HG03045 (cell line): ENCODE results near the gene PHETA2.

ENCODE experiments used
- ATAC-seq: cut with Tn5 transposase; IDR thresholded peaks from one replicate; pipeline ENCODE4 v1.9.1; 2021; ENCODE audit warnings: mild to moderate bottlenecking, moderate library complexity; ENCODE audit not compliant: unreplicated experiment

Gene PHETA2, protein sequence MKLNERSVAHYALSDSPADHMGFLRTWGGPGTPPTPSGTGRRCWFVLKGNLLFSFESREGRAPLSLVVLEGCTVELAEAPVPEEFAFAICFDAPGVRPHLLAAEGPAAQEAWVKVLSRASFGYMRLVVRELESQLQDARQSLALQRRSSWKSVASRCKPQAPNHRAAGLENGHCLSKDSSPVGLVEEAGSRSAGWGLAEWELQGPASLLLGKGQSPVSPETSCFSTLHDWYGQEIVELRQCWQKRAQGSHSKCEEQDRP

DNA sequence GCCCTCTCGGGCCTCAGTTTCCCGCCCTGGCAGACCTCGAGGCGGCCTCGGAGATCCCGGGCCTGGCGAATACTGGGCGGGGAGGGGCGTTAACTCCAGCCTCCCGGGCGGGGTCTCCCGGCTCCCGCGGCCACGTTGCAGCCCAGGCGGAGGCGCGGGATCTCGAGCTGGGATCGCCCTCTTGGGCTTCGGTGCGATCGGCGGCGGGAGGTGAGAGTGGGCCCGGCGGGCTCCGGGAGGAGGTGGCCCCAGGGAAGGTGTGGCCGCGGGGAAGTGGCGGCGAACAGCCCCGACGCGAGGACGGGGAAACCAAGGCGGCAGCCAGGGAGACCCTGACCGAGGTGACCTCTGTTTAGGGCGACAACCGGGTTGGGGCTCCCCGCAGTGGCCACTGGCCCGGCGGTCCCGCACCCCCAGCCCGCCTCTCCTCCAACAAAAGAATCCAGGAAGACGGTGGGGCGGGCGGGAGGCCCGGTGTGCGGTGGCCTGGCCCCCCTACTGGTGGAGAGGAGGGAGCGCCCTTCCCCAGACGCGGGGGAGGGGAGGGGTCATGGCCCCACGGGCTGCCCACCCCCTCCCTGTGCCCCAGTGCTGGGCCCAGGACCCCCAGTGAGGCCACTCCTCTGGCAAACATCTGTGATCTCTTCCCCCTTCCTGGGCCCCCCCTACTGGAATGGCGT lies at the start of gene PHETA2:
TSS of gene PHETA2 (plus strand) at position 117 of the 680 bp plus-strand sequence. CDS start 3,046 bp downstream, outside the sequence.
- no peak for ATAC-seq

DNA sequence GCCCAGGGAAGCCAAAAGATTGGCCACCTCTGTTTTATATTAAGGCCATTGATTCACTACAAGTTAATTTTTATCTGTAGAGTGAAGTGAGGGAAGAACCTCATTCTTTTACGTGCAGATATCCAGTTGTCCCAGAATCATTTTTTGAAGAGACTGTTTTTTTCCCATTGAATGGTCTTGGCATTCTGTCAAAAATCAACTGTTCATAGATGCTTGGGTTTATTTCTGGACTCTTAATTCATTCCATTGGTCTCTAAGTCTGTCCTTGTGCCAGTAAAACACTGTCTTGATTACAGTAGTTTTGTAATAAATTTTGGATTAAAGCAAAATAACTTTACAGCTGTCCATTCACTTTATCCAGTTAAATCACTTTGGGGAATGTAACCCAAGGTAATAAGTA lies 48.6 kb upstream of the PHETA2 start:
- ATAC-seq = no peak

DNA sequence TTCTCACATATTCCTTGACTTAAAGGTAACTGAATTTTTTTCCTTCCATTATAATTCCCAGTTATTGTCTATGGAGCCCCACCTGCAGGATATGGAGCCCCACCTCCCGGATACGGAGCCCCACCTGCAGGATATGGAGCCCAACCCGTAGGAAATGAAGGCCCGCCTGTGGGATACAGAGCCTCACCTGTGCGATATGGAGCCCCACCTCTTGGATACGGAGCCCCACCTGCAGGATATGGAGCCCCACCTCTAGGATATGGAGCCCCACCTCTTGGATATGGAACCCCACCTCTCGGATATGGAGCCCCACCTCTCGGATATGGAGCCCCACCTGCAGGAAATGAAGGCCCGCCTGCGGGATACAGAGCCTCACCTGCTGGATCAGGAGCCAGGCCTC lies 47.3 kb upstream of the PHETA2 start:
- ATAC-seq = no peak

DNA sequence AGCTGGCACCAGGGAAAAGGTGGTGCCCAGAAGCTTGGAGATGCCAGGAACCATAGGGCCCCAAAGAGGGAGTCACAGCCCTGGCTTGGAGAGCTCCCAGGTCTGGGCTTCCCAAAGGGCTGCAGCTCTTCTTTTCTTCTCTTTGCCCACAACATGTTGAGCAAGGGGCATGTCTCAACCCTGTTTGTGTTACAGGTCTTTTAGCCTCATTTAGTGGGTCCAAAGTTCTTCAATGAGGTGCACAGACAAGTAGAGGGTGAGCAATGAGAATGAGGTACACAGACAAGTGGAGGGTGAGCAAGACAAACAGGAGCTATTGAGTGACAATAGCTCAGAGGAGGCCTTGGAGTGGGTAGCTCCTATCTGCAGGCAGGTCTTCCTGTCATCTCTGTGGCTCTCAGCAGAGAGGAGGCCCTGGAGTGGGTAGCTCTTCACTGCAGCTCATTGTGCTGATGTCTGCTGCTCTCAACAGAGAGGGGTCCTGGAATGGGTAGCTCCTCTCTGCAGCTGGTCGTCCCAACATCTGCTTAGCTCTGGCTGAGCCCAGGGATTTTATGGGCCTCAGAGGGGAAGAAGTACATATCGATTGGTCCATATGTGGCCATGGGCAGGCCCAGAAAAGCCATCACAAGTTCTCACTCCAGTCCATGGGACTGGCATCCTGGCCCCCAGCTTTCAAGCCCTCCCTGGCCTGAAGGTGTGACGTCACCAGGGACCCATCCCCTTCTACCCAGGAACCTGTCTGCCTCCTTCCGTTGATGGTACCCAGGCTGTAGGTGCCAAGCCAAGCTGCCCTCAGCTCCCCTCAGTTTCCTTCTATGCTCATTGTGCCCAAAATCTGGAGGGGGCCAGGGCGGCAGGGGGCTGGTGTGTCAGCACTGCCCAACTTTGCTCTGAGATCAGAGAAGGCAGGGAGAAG lies 40.5 kb upstream of the PHETA2 start:
- ATAC-seq = no peak

DNA sequence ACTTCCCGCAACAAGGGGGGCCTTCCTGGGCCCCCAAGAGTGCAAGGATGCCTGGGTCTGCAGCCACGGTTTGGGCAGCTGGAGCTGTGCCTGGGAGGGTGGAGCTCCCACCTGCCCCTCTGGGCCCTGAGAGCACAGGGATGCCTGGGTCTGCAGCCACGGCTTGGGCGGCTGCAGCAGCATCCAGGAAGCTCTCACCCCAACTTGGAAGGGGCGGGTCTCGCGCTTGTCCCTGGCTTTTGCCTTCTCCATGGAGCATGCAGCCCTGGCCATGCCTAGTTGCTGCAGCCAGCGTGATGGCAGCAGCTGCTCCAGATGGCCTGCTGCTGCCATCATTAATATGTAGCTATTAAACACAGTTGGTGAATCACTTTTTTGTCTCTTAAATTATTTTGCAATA lies 38.8 kb upstream of the PHETA2 start:
- no peak for ATAC-seq

DNA sequence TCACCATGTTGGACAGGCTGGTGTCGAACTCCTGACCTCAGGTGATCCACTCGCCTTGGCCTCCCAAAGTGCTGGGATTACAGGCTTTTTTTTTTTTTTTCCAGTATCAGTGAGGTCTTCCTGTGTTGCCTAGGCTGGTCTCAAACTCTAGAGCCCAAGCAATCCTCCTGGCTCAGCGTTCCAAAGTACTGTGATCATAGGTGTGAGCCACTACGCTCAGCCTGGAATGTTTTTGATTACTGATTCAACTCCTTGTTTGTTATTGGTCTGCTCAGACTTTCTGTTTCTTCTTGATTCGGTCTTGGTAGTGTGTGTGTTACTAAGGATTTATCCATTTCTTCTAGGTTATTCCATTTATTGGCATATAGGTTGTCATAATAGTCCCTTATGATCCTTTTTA lies 34.8 kb upstream of the PHETA2 start:
- no peak for ATAC-seq

DNA sequence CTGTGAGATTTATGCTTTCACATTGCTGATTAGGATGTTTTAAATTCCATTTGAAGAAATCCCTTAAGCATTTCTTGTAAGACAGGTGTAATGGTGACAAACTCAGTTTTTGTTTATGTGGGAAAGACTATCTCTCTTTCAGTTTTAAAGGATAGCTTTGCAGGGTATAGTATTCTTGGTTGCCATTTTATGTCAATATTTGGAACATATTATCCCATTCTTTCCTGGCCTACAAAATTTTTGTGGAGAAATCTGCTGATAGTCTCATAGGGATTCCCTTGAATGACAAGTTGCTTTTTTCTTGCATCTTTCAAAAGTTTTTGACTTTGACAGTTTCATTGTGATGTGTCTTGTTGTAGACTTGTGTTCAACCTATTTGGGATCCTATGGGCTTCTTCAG lies 32.3 kb upstream of the PHETA2 start:
- ATAC-seq = no peak

DNA sequence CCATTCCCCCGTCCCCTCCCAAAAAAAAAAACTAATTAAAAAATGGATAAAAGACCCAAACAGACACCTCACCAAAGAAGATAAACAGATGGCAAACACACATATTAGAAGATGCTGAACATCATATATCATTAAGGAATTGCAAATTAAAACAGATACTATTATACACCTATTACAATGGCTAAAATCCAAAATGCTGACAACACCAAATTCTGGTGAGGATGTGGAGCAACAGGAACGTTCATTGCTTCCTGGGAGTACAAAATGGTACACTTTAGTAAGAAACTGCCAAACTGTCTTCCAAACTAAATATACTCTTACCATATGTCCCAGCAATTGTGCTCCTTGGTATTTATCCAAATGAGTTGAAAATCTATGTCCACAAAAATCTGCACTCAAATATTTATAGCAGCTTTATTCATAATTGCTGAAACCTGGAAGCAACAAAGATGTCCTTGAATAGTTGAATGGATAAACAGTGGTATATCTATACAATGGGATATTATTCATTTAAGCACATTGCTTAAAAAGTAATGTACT lies 23.3 kb upstream of the PHETA2 start:
- no peak for ATAC-seq

DNA sequence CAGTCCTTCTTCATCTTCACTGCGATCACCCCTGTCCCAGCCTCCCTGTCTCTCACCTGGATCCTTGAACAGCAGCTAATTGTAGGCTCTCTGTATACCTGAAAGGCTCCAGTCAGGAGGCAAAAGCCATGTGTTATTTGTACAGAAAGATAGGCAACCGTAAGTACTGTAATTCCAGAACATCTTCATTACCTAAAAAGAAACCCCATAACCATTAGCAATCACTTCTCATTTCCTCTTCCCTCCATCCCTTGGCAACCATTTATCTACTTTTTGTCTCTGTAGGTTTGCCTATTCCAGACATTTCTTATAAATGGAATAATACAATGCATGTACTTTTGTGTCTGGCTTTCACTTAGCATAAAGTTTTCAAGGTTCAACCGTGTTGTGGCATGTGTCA lies 21.3 kb upstream of the PHETA2 start:
- no peak for ATAC-seq

DNA sequence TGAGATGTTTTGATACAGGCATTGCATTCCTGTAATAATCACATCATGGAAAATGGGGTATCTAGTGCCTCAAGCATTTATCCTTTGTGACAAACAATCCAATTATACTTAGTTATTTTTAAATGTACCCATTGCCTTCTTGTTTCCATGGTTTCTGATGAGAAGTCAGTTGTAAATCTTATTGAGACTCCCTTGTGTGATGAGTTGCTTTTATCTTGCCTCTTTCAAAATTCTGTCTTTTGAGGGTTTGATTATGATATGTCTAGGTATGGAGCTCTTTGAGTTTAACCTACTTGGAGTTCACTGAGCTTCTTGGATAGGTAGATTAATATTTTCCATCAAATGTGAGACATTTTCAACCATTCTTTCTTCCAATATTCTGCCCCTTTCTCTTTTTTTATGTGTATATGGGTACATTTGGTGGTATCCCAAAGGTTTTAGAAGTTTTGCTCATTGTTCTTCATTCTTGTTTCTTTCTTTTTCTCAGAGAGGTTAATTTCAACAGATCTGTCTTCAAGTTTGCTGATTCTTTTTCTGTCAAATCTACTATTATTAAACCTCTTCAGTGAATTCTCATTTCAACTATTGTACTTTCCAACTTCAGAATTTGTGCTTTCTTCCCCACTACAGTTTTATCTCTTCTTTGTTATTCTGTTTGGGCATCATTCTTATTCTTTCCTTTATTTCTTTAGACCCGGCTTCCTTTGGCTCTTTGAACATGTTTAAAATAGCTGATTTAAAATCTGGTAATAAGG lies 17.1 kb upstream of the PHETA2 start:
- ATAC-seq = no peak

DNA sequence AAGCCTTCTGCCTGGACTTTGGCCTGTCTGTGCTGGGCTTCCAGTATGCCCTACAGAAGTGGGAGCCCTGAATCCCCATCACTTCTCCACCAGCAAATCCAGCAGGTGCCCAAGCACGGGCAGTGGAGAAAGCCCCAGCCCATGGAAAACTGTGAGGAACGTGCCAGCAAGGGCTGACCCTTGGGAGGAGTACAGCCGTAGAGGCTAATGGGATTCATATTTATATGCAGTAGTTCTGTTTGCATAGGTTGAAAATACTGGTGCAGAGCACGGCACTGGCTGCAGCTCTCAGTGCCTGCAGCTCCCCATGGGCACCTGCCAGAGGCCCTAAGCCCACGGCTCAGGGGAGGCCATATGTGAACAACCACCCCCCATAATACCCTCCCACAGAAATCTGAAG lies 13.6 kb upstream of the PHETA2 start:
- no peak for ATAC-seq

DNA sequence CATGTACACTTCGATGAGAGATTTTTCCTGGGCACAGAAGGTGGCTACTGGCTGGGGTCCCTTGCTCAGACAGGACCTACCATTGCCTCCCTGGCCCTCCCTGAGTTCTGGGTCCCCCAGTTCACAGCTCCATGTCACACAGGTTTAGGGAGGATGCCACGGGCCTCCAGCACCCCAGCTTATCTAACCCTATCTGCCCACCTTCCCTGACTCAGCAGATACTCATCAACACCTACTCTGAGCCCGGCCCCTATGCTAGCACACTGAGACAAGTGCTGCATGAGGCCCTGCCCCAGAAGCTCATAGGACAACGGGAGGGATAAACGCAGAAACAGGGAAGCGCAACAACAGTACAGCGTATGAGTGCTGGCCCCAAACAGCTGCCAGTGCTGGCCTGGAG lies 13.0 kb upstream of the PHETA2 start:
- no peak for ATAC-seq

DNA sequence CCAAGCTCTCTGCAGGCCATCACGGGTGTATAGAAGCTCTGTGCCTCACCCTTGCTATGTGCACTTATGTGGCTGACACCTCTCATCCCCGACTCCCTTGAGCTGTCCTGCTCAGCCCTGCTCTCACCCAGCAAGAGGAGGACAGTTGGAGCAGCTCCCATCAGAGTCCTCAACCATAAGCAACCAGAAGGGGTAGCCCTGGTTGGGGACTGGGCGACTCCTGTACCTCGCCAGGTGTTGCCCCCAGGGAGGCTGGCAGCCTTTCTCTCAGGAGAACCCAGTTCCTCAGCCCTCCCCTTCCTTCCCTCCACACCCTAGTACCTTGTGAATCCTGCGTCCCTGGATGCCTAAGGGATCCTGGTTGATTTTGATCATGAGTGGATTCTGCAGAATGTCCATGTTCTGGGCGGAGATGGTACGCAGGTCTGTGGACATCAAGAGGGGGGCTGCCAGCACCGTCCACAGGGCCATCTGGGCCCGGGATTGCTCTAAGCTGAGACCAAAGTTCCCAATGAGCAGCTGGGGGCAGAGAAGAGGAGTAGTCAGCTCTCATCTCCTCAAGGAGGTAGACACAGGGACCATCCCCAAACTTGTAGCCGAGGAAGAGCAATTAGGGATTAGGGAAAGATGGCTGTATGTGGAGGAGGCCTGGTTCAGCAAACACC lies 11.4 kb upstream of the PHETA2 start:
- ATAC-seq = no peak

DNA sequence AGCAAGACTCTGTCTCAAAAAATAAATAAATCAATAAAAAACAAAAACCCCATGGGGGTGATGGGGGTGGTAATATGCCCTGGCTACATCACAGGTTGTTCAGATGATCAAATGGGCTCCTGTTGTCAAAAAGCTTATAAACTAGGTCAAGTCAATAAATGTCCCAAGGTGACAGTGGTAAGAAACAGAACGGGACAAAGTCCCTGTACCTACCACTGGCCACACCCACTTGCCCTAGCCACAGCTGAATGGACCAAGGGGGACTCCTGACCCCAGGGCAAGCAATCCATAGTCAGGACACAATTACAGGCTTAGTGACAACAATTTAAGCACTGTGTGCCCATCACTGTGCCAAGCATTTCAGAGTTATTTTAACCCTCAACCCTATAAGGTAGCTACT lies 9.4 kb upstream of the PHETA2 start:
- no peak for ATAC-seq

DNA sequence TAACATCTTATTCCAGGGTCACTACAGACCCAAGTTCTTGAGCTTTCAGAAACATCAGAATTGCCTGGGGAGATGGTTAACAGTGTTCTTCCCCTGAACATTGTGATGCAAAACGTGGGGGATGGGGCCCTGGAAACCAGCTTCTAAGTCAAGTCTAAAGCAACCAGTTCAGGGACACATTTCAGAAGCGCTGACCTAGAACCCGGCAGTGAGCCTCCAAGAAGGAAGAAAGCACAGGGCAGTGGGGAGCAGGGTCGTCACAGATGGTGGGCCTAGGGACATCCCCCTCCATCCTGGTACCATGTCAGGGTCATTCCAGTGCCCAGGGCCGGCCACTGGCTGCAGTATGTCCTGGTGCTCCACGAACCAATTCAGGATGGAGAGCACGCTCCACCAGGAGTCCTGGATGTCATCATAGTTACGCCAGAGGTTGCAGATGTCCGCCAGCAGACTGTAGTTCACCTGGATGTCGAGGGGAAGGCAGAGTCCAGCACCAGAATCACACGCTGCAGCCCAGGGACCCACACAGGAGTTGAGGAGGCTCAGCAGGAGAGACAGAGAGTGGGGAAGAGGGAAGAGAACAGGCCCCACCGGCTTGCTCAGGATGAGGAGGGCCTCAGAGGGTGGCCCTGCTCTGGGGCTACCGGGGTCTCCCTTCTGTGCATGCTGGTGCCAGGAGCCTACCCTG lies 8.5 kb upstream of the PHETA2 start:
- no peak for ATAC-seq

DNA sequence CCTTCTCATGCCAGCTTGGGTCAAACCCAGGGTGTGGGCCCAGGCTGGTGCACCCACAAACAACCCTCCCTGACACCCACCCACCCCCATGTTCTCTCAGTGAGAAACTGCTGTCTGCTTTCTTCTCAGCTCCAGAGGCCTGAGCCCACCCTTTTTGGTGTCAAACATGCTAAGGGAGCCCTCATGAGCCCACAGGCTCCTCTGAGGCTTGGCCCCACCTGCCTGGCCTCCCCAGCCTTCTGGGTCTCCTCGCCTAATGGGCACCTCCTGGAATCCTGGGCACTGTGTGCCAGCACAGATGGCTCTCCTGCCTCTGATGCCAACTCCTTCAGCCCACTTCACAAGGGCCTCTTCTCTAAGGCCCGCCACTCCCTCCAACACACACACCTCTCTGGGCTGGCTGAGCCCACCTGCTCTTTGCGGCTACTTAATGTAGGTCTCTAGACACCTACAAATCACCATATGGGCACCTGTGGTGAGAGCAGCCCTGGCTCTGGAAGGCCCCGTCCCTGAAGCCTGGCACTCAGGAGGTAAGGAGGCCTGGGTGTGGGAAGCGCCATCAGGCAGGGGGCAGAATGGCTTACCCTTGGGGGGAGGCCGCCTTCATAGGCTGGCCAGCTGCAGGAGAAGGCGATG lies 7.8 kb upstream of the PHETA2 start:
- ATAC-seq = no peak

DNA sequence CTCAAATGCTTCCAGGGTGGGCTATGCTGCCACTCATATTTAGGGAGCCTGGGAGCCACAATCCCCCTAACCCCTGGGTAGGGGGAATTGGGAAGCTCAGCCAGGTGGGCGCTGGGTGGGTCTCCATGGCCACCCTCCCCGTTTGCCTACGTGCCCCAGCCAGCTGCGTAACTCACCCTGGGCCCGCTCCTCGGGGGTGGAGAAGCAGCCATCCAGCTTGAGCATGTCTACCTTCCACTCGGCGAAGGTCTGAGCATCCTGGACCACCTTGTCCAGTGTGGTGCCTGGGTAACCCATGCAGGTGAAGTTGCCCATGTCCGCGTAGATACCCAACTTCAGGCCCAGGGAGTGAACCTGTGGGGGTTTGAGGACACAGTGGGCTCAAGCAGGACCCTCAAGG lies 7.1 kb upstream of the PHETA2 start:
- no peak for ATAC-seq

DNA sequence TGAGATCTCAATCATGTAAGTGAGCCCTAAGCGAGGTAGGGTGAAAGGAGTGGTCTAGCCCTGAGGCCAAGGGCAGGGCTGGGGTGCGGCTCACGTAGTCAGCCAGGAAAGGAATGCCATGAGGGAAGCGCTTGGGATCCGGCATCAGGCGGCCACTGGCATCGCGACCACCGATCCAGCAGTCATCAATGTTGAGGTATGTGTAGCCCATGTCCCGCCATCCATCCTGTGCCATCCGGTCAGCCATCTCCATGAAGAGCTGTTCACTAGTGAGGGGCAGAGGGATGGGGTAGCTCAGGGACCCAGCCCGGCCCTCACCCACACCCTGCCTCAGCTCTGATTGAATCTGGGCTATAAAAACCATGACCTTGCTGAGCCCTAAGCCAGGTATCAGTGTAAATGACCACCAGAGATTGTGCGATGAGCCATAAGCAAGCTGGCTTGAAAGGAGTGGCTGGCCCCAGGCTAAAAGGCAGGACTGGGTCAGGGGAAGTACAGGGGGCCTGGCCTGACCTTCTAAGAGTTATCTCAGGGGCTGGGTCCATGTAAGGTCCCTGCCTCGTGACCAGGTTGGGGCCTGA lies 6.3 kb upstream of the PHETA2 start:
- no peak for ATAC-seq

DNA sequence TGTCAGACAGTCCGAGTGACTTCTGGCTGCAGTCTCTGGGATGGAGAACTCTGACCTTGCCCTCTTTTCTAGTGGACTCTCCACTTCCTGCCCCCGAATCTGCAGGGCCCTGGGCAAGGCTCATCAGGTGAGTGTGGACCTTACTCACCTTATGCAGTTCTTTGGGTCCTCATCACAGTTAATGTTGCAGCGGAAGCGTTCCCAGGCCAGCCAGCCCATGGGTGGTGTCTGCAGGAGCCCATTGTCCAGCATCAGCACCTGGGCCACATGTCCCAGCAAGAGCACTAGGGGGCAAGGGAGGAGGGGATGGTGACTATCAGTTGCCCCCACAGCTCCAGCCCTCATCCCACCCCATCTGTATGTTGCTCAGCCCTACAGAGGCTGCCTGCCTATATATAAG lies 5.8 kb upstream of the PHETA2 start:
- ATAC-seq = no peak
